Measurements from ENCODE around the gene TLR9.

DNA sequence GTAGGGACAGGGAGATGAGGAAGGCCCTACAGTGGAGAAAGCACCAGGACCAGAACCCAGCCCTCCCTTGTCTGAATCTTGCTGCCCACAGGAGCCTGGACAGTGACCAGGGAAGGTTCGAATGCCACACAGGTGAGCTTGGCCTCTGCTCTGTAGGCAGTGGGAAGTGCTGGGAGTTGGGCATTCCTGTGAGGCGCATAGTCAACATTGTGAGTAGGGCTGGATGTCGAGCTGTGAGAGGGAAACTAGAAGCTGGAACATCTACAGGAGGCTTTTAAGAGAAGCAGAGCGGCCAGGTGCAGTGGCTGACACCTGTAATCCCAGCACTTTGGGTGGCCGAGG, 47.8 kb downstream of the TLR9 start:
- TF ChIP-seq ZNF274 (IDR thresholded peaks at IDR 0.05; ENCODE audit: low read depth, low read length), result no peak
- TF ChIP-seq YY1 (IDR thresholded peaks at IDR 0.05; ENCODE audit: insufficient read depth, insufficient read length), result no peak
- TF ChIP-seq SUZ12 (IDR thresholded peaks at IDR 0.05; ENCODE audit: extremely low read depth, insufficient read depth, insufficient read length), result no peak

Data from NT2/D1 (cell line).